SHP77 (cell line): Measurements from ENCODE around the gene ABCC8.

Experiments
- DNase-seq, 2 experiments: peaks; one replicate each; lab custom pipeline; 2025; lab: John Stamatoyannopoulos, UW

ABCC8 gene

GRCh38 chr11:17351172-17351509, 125.5 kb downstream of the ABCC8 start:
- no peak for DNase-seq

- no peak for DNase-seq
These were observed 126.0 kb downstream of the ABCC8 start for GRCh38 chr11:17350455-17351171.

- no peak for DNase-seq
These were observed 129.0 kb downstream of the ABCC8 start for GRCh38 chr11:17347676-17348075.

- DNase-seq: no peak
These were observed 132.7 kb downstream of the ABCC8 start for GRCh38 chr11:17343907-17344306.

GRCh38 chr11:17343257-17343656, 133.4 kb downstream of the ABCC8 start:
- no peak for DNase-seq
